DOHH2 (cell line): ENCODE measurements around the gene ZFPL1.

ENCODE experiments used
- H3F3A ChIP-seq: fragments of 200-600 bp; sonication (generic), shearing (Covaris generic); 2 replicates; pipeline ENCODE4 v1.6.0; 2016; ENCODE audit warnings: antibody characterized with exemption, mild to moderate bottlenecking; ENCODE audit not compliant: control insufficient read depth, insufficient read depth
- H3K27ac ChIP-seq: fragments of 200-600 bp; sonication (generic); 2 replicates; pipeline ENCODE4 v1.5.1; 2014; ENCODE audit warnings: low read depth, mild to moderate bottlenecking, low read length, moderate library complexity
- H3K27me3 ChIP-seq: fragments of 200-600 bp; sonication (generic); 2 replicates; pipeline ENCODE4 v1.6.1; 2014; ENCODE audit warnings: mild to moderate bottlenecking, low read length, mixed read lengths; ENCODE audit not compliant: control insufficient read depth
- H3K36me3 ChIP-seq: fragments of 200-600 bp; sonication (generic); 2 replicates; pipeline ENCODE4 v1.6.1; 2014; ENCODE audit warnings: mild to moderate bottlenecking, low read length, moderate library complexity, mixed read lengths; ENCODE audit not compliant: control insufficient read depth
- H3K4me1 ChIP-seq: fragments of 200-600 bp; sonication (generic); 2 replicates; pipeline ENCODE4 v1.6.1; 2014; ENCODE audit warnings: mild to moderate bottlenecking, low read length, mixed read lengths; ENCODE audit not compliant: control insufficient read depth
- H3K4me2 ChIP-seq: fragments of 200-600 bp; sonication (generic); 2 replicates; pipeline ENCODE4 v1.6.0; 2014; ENCODE audit warnings: mild to moderate bottlenecking, low read length, moderate library complexity
- H3K4me3 ChIP-seq: fragments of 200-600 bp; sonication (generic); 2 replicates; pipeline ENCODE4 v1.5.1; 2014; ENCODE audit warnings: mild to moderate bottlenecking, low read length, mixed read lengths
- H3K79me2 ChIP-seq: fragments of 200-600 bp; sonication (generic); 2 replicates; pipeline ENCODE4 v1.6.1; 2014; ENCODE audit warnings: mild to moderate bottlenecking, low read length, mixed read lengths; ENCODE audit not compliant: control insufficient read depth
- H3K9me2 ChIP-seq: fragments of 200-600 bp; sonication (generic); replicated peaks from 2 replicates; pipeline ENCODE4 v1.6.1; 2014; ENCODE audit warnings: mild to moderate bottlenecking, low read length, mixed read lengths; ENCODE audit not compliant: control insufficient read depth
- H3K9me3 ChIP-seq: fragments of 200-600 bp; sonication (generic); 2 replicates; pipeline ENCODE4 v1.6.1; 2014; ENCODE audit warnings: antibody characterized with exemption, low read length, mixed read lengths; ENCODE audit not compliant: control insufficient read depth, insufficient read depth
- H4K20me1 ChIP-seq: fragments of 200-600 bp; sonication (generic); 2 replicates; pipeline ENCODE4 v1.6.0; 2014; ENCODE audit warnings: low read depth, mild to moderate bottlenecking, antibody characterized with exemption, low read length, moderate library complexity; ENCODE audit not compliant: control insufficient read depth, insufficient read depth
- EZH2phosphoT487 ChIP-seq: fragments of 200-600 bp; sonication (generic); IDR thresholded peaks from 2 replicates; pipeline ENCODE4 v1.6.1; 2017; ENCODE audit warnings: borderline replicate concordance, mild to moderate bottlenecking, antibody characterized with exemption, low read length, moderate library complexity, mixed read lengths
- TF ChIP-seq, protein P1 (sequence below): fragments of 200-600 bp; sonication (generic); IDR thresholded peaks from one replicate; pipeline ENCODE4 v1.5.1; 2014; ENCODE audit warnings: antibody characterized with exemption, mild to moderate bottlenecking, low read depth, low read length; ENCODE audit not compliant: poor library complexity, severe bottlenecking

The ZFPL1 gene

DNA sequence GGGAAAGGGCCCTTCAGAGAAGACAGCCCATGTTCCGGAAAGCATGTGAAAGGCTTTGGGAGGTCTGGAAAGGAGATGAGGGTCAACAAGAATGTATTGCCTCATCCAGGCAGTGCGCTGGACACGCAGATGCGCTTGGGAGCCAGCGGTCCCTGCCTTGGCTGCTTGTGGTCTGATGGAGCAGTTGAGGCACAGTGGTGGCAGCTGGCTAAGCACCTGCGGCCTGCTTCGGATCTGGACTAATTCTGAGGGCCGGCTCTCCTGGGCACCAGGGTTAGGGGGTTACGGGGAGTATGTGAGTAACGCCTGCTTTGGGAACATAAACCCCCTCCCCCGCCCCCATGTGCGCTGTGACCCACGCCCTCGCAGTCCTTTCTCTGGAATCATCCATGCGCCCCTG lies 23.1 kb downstream of the ZFPL1 start:
- Histone ChIP-seq H3K79me2 (peaks cover 23% of the 10 kb centered on the region), H3K9me3 (no peaks in the 10 kb centered on the region), H3K27me3 (no peaks in the 10 kb centered on the region), H3K4me2 (no peak overlapping the region), H4K20me1 (no peaks in the 10 kb centered on the region), H3K4me3 (no peak overlapping the region), H3K27ac (no peak overlapping the region), H3K9me2 (no peaks in the 10 kb centered on the region), H3F3A (0 out of 2 replicates have a peak, but pooled peaks cover 3% of the 10 kb centered on the region), H3K4me1 (peaks cover 16% of the 10 kb centered on the region), H3K36me3 (peaks cover 40% of the 10 kb centered on the region)
- TF ChIP-seq, protein P1, sequence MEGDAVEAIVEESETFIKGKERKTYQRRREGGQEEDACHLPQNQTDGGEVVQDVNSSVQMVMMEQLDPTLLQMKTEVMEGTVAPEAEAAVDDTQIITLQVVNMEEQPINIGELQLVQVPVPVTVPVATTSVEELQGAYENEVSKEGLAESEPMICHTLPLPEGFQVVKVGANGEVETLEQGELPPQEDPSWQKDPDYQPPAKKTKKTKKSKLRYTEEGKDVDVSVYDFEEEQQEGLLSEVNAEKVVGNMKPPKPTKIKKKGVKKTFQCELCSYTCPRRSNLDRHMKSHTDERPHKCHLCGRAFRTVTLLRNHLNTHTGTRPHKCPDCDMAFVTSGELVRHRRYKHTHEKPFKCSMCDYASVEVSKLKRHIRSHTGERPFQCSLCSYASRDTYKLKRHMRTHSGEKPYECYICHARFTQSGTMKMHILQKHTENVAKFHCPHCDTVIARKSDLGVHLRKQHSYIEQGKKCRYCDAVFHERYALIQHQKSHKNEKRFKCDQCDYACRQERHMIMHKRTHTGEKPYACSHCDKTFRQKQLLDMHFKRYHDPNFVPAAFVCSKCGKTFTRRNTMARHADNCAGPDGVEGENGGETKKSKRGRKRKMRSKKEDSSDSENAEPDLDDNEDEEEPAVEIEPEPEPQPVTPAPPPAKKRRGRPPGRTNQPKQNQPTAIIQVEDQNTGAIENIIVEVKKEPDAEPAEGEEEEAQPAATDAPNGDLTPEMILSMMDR = no peak

DNA sequence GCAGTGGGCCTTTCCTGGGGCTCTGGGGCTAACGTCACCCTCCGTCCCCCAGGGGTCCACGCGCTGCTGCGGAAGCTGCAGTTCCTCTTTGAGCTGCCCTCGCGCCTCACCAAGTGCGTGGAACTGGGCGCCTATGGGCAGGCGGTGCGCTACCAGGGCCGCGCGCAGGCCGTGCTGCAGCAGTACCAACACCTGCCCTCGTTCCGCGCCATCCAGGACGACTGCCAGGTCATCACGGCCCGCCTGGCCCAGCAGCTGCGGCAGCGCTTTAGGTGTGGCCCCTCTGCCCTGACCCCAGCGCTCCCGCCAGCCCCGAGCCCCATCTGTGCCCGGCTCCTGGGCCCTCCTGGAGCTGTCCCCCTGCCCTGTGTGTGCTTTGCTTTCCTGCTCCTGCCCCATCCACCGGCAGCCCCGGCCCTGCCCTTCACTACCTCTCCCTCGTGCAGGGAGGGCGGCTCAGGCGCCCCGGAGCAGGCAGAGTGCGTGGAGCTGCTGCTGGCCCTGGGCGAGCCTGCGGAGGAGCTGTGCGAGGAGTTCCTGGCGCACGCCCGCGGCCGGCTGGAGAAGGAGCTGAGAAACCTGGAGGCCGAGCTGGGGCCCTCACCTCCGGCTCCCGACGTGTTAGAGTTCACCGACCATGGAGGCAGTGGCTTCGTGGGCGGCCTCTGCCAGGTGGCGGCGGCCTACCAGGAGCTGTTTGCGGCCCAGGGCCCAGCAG lies 23.9 kb downstream of the ZFPL1 start:
- H3K4me2 ChIP-seq = no peak overlapping the region
- peaks cover 19% of the 10 kb centered on the region for H3K4me1 ChIP-seq
- no peaks in the 10 kb centered on the region for H3K9me2 ChIP-seq
- H4K20me1 ChIP-seq = no peaks in the 10 kb centered on the region
- H3F3A ChIP-seq = peaks cover 5% of the 10 kb centered on the region; the same call in 1 of the 2 replicates
- no peaks in the 10 kb centered on the region for H3K9me3 ChIP-seq
- TF ChIP-seq, protein P1 = no peak
- TF ChIP-seq EZH2phosphoT487 = no peak
- H3K27ac ChIP-seq = no peak overlapping the region
- no peaks in the 10 kb centered on the region for H3K27me3 ChIP-seq
- no peak overlapping the region for H3K4me3 ChIP-seq
- H3K36me3 ChIP-seq = peaks cover 40% of the 10 kb centered on the region
- H3K79me2 ChIP-seq = peaks cover 26% of the 10 kb centered on the region

DNA sequence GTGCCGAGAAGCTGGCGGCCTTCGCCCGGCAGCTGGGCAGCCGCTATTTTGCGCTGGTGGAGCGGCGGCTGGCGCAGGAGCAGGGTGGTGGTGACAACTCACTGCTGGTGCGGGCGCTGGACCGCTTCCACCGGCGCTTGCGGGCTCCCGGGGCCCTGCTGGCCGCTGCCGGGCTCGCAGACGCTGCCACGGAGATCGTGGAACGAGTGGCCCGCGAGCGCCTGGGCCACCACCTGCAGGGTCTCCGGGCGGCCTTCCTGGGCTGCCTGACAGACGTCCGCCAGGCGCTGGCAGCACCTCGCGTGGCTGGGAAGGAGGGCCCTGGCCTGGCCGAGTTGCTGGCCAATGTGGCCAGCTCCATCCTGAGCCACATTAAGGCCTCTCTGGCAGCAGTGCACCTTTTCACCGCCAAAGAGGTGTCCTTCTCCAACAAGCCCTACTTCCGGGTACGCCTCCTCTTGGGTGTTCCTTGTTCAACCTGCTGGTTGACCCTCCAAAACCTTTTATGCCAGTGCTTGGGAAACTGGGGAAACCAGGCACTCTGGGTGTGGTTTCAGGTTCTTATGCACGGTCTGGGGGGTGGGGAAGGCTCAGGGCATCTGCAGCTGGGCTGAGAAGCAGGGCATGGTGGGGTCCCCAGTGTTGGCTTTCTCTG lies 24.6 kb downstream of the ZFPL1 start:
- H3K27ac ChIP-seq = no peak overlapping the region

More for the DNA sequence above, 24.6 kb downstream of the ZFPL1 start:
- Histone ChIP-seq H4K20me1 (no peaks in the 10 kb centered on the region), H3K4me3 (no peak overlapping the region), H3K9me3 (no peaks in the 10 kb centered on the region), H3K4me1 (peaks cover 26% of the 10 kb centered on the region), H3K4me2 (no peak overlapping the region), H3K79me2 (peaks cover 25% of the 10 kb centered on the region), H3F3A (peaks cover 10% of the 10 kb centered on the region), H3K36me3 (peaks cover 39% of the 10 kb centered on the region), H3K9me2 (no peaks in the 10 kb centered on the region), H3K27me3 (no peaks in the 10 kb centered on the region)
- TF ChIP-seq, protein P1 = no peak
- TF ChIP-seq EZH2phosphoT487 = no peak
